Measurements from ENCODE around the gene GNG7.
"Not testable (repeated sequence)": the region's sequence is repeated elsewhere in the genome, so short reads cannot be mapped to it uniquely, and the experiment has no call there.

The GNG7 gene

GRCh38 chr19:2550431-2551171, 151.9 kb downstream of the GNG7 start:
- no peak for DNase-seq (ENCODE audit: low read depth)

- DNase-seq (ENCODE audit: low read depth), result no peak
These were observed 152.7 kb downstream of the GNG7 start for GRCh38 chr19:2549701-2550191.

- DNase-seq (ENCODE audit: low read depth), result no peak
These were observed 153.5 kb downstream of the GNG7 start for GRCh38 chr19:2548966-2549365.

GRCh38 chr19:2547721-2548120, 154.8 kb downstream of the GNG7 start:
- no peak for DNase-seq (ENCODE audit: low read depth)

- DNase-seq (ENCODE audit: low read depth), result no peak
These were observed 155.3 kb downstream of the GNG7 start for GRCh38 chr19:2547033-2547680.

- DNase-seq (ENCODE audit: low read depth), result no peak
These were observed 156.1 kb downstream of the GNG7 start for GRCh38 chr19:2546128-2547032.

GRCh38 chr19:2545416-2546127, 156.9 kb downstream of the GNG7 start:
- not testable (repeated sequence) for DNase-seq (ENCODE audit: low read depth)

GRCh38 chr19:2544576-2545415, 157.7 kb downstream of the GNG7 start:
- no peak for DNase-seq (ENCODE audit: low read depth)

- peak; percentile 57 for DNase-seq (ENCODE audit: low read depth)
These were observed 158.7 kb downstream of the GNG7 start for GRCh38 chr19:2543463-2544442.

GRCh38 chr19:2543072-2543462, 159.4 kb downstream of the GNG7 start:
- not testable (repeated sequence) for DNase-seq (ENCODE audit: low read depth)

GRCh38 chr19:2542341-2543069, 160.0 kb downstream of the GNG7 start:
- no peak for DNase-seq (ENCODE audit: low read depth)

GRCh38 chr19:2540646-2541454, 161.6 kb downstream of the GNG7 start:
- no peak for DNase-seq (ENCODE audit: low read depth)

GRCh38 chr19:2540251-2540645, 162.2 kb downstream of the GNG7 start:
- DNase-seq (ENCODE audit: low read depth), result no peak

GRCh38 chr19:2538096-2538757, 164.3 kb downstream of the GNG7 start:
- DNase-seq (ENCODE audit: low read depth), result no peak

- not testable (repeated sequence) for DNase-seq (ENCODE audit: low read depth)
These were observed 164.9 kb downstream of the GNG7 start for GRCh38 chr19:2537584-2537983.

- DNase-seq (ENCODE audit: low read depth), result no peak
These were observed 166.0 kb downstream of the GNG7 start for GRCh38 chr19:2536461-2536860.

- no peak for DNase-seq (ENCODE audit: low read depth)
These were observed 168.0 kb downstream of the GNG7 start for GRCh38 chr19:2534423-2535013.
